HL-60 (cell line): ENCODE results near the gene SGCA.

Experiments
- DNase-seq, 2 experiments: peaks; one replicate each; pipeline ENCODE4 v3.0.0-alpha.2; 2010 to 2020; ENCODE audit warnings: low read depth in 1 of 2, low spot score in 1 of 2
- H3K27ac ChIP-seq: fragments of 250-450 bp; sonication (Bioruptor Pico); replicated peaks from 2 replicates; pipeline ENCODE4 v1.5.1; 2020; ENCODE audit warnings: mild to moderate bottlenecking, moderate library complexity
- H3K27me3 ChIP-seq: fragments of 250-450 bp; sonication (Bioruptor Pico); 2 replicates; pipeline ENCODE4 v1.5.1; 2021; ENCODE audit warnings: mild to moderate bottlenecking, moderate library complexity; ENCODE audit not compliant: insufficient read depth, poor library complexity, severe bottlenecking
- H3K4me3 ChIP-seq: replicated peaks from 2 replicates; pipeline ENCODE4 v1.5.1; 2011; ENCODE audit warnings: mild to moderate bottlenecking, control low read depth, low read length; ENCODE audit not compliant: insufficient read depth
- GABPA ChIP-seq: IDR thresholded peaks from 2 replicates; pipeline ENCODE4 v1.6.1; 2012; ENCODE audit warnings: low read depth
- POLR2AphosphoS5 ChIP-seq: IDR thresholded peaks from 2 replicates; pipeline ENCODE4 v1.6.1; 2012; ENCODE audit warnings: low read depth
- REST ChIP-seq: IDR thresholded peaks from 2 replicates; pipeline ENCODE4 v1.6.1; 2012; ENCODE audit warnings: low read depth; ENCODE audit not compliant: insufficient replicate concordance
- SPI1 ChIP-seq: IDR thresholded peaks from 2 replicates; pipeline ENCODE4 v1.6.1; 2012; ENCODE audit warnings: low read depth, mild to moderate bottlenecking, borderline replicate concordance
- TF ChIP-seq, protein P1 (sequence below): IDR thresholded peaks from one replicate; pipeline ENCODE4 v1.5.1; 2011; ENCODE audit warnings: low read length, control low read depth, inconsistent platforms; ENCODE audit not compliant: insufficient read depth

Gene SGCA

DNA sequence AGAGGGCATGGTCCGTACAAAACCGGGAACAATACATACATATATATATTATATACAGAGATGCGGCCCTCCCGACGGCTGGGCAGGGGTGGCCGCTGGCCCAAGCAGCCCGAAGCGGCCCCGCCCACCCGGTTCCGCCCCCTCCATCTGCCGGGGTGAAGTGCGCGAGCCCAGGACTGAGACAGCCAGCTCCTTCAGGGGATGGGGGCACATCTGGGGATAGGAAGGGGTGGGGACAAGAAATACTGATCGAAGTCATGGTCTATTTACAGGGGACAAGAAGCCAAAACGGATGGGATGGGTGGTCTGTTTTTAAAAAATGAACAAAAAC is 32.1 kb upstream of the SGCA start:
- no peak for TF ChIP-seq SPI1
- TF ChIP-seq POLR2AphosphoS5 = no peak
- no peak for TF ChIP-seq GABPA
- TF ChIP-seq, protein P1, sequence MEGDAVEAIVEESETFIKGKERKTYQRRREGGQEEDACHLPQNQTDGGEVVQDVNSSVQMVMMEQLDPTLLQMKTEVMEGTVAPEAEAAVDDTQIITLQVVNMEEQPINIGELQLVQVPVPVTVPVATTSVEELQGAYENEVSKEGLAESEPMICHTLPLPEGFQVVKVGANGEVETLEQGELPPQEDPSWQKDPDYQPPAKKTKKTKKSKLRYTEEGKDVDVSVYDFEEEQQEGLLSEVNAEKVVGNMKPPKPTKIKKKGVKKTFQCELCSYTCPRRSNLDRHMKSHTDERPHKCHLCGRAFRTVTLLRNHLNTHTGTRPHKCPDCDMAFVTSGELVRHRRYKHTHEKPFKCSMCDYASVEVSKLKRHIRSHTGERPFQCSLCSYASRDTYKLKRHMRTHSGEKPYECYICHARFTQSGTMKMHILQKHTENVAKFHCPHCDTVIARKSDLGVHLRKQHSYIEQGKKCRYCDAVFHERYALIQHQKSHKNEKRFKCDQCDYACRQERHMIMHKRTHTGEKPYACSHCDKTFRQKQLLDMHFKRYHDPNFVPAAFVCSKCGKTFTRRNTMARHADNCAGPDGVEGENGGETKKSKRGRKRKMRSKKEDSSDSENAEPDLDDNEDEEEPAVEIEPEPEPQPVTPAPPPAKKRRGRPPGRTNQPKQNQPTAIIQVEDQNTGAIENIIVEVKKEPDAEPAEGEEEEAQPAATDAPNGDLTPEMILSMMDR = no peak
- TF ChIP-seq REST = no peak
- no peak for DNase-seq
- Histone ChIP-seq H3K27me3 (peaks cover 19% of the 10 kb centered on the region), H3K4me3 (no peak overlapping the region), H3K27ac (no peak overlapping the region)

DNA sequence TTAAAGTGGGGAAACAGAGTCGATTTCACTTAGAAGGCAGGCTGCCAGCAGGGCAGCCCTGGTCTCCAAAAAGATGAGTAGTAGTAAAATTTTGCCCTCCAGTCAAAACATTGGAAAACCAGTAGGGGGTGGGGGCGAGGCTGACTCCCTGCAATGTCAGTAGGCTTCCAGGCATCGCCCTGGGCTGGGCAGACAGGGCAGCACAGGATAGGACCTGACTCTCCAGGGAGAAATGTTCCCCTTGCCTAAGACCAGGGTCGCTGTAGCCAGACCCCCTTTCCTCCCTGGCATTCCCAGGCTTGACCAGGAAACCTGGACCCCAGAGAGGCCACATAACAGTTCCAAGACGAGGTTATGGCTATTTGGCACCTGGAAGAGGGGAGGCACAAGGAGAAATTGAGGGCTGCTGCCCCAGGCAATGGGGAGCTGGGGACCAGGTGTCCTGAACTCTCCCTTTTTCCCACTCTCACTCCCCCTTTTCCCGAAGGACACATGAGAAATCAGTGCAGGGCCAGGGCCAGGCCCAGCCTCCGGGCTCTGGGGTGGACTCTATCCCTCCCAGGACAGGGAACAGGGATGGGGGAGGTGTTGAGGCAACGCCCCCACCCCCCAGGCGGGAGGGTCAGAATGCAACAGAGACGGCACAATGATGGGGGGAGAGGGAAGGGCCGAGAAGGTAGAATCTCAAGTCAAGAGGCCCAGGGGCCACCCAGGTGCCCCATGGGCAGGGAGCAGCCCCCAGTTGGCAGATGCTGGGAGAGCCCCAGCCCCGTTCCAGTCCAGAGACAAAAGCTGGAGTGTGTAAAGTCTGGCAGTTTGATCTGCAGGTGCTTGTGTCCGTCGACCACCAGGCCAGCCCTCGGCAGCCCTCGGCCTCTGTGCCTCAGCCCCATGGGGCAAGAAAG is 31.3 kb upstream of the SGCA start:
- H3K27ac ChIP-seq = no peak overlapping the region
- peaks cover 13% of the 10 kb centered on the region for H3K27me3 ChIP-seq
- no peak for TF ChIP-seq GABPA
- no peak for TF ChIP-seq SPI1
- TF ChIP-seq, protein P1 = no peak
- TF ChIP-seq POLR2AphosphoS5 = no peak
- TF ChIP-seq REST = no peak
- no peak overlapping the region for H3K4me3 ChIP-seq
- no peak for DNase-seq

DNA sequence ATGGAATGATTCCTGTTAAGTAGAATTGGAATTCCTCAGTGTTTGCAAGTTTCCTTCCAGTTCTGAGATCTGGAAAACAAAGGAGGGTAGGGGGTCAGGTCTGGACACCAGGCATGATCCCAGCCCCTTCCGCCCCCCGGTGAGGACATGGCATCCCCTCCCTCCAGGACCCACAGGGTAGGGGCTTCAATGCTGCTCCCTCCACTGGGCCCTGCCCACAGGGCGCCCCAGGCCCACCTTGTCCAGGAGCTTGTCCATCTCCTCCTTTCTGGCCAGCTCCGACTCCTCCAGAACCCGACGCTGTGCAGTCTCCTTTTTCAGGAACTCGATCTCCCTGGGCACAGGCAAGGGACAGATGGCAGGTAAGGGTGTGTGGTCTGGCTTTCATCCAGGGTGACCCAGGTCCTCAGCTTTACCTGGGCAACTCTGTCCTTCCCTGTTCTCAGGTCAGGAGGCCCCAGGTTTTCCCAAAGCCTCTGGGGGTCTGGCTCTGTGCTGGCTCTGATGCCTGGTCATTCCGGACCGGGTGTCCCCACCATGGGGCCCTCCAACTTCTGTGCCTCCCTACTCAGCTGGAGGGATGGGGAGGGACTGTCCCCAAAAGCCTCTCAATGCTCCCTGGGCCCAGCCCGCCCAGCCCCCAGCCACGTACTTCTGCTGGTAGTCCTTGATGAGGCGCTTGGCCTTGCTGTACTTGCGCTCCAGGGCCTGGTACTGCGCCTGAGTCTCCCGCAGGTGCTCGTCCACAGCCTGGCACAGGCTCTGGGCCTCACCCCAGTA is 30.3 kb upstream of the SGCA start:
- Histone ChIP-seq H3K27ac (no peak overlapping the region), H3K27me3 (peaks cover 7% of the 10 kb centered on the region), H3K4me3 (no peak overlapping the region)
- DNase-seq = no peak
- TF ChIP-seq GABPA = no peak
- TF ChIP-seq SPI1 = no peak
- no peak for TF ChIP-seq REST
- TF ChIP-seq POLR2AphosphoS5 = peak; percentile 31; the same call in 1 of the 2 replicates
